HepG2 (cell line): ENCODE results near the gene PEX5. TPM values are rescaled to one million over a fixed set of nuclear protein-coding genes. Genes with fewer than 3 reads are reported as not detected.

Experiments used
- ATAC-seq: fragments of 200-7000 bp; cut with Tn5 transposase; 3 replicates; pipeline ENCODE4 v1.9.1; 2020; ENCODE audit warnings: mild to moderate bottlenecking, moderate library complexity
- BruUV-seq: library from RNA; stranded (reverse); fragments of 400-500 nt; replicated peaks from 2 replicates; lab custom pipeline; 2021; lab: Mats Ljungman, UMichigan
- CTCF ChIA-PET: fragments of 300-600 bp; formaldehyde crosslinking; extraction: SDS; loops from one replicate; lab custom pipeline; 2021; ENCODE audit warnings: low total read pairs, inconsistent platforms, low intra/inter-chr PET ratio; lab: Yijun Ruan, JAX
- POLR2A ChIA-PET: fragments of 350-600 bp; sonication (Branson Sonifier 250); formaldehyde crosslinking; loops from one replicate; lab custom pipeline; 2020; ENCODE audit warnings: antibody characterized with exemption, inconsistent platforms; lab: Yijun Ruan, JAX
- DNase-seq: peaks from one replicate; pipeline ENCODE4 v3.0.0-alpha.2; 2015; ENCODE audit warnings: low spot score
- FAIRE-seq: peaks from 3 replicates; lab custom pipeline; 2011; peaks lifted over from hg19 to GRCh38; lab: Jason Lieb, UNC
- H2AFZ ChIP-seq: one replicate; pipeline ENCODE4 v1.6.1; 2011; ENCODE audit warnings: low read length, inconsistent platforms
- H3K27ac ChIP-seq: fragments of 300-600 bp; 3 replicates; pipeline ENCODE4 v1.8.0; 2011; ENCODE audit warnings: mixed run types, mild to moderate bottlenecking, mixed read lengths, low read length, inconsistent platforms; ENCODE audit not compliant: insufficient read depth; ENCODE audit errors: extremely low read length
- H3K27me3 ChIP-seq, 2 experiments: fragments of 200-600 bp in 1 of 2; 2 replicates in 1 of 2; 3 replicates in 1 of 2; pipeline versions ENCODE4 v1.6.0 to v1.8.0; 2011; ENCODE audit warnings: low read length in 2 of 2, mild to moderate bottlenecking in 2 of 2, moderate library complexity in 2 of 2, inconsistent platforms in 1 of 2; ENCODE audit not compliant: insufficient read depth in 2 of 2, control insufficient read depth in 1 of 2
- H3K36me3 ChIP-seq, 2 experiments: fragments of 200-600 bp in 1 of 2; replicated peaks in 1 of 2; 2 replicates in 1 of 2; 3 replicates in 1 of 2; pipeline versions ENCODE4 v1.5.1 to v1.8.0; 2011; ENCODE audit warnings: low read length in 2 of 2, inconsistent platforms in 1 of 2; ENCODE audit not compliant: insufficient read depth in 2 of 2, control insufficient read depth in 1 of 2
- H3K4me1 ChIP-seq: 2 replicates; pipeline ENCODE4 v1.5.1; 2012; ENCODE audit warnings: low read length, inconsistent platforms; ENCODE audit not compliant: insufficient read depth
- H3K4me2 ChIP-seq: 2 replicates; pipeline ENCODE4 v1.6.0; 2011; ENCODE audit warnings: low read depth, low read length, inconsistent platforms
- H3K4me3 ChIP-seq, 3 experiments: fragments of 200-600 bp in 1 of 3; sonication (generic), shearing (Covaris generic) in 1 of 3; replicated peaks in 1 of 3; 2 replicates each; pipeline ENCODE4 v1.5.1; 2011 to 2016; ENCODE audit warnings: low read length in 3 of 3, inconsistent platforms in 2 of 3, low read depth in 2 of 3, mild to moderate bottlenecking in 2 of 3, control low read depth in 1 of 3, mixed read lengths in 1 of 3; ENCODE audit not compliant: insufficient read depth in 1 of 3
- H3K79me2 ChIP-seq: one replicate; pipeline ENCODE4 v1.6.1; 2011; ENCODE audit warnings: low read length, inconsistent platforms; ENCODE audit not compliant: insufficient read depth
- H3K9ac ChIP-seq: 2 replicates; pipeline ENCODE4 v1.6.0; 2011; ENCODE audit warnings: mild to moderate bottlenecking, low read depth, low read length, inconsistent platforms; ENCODE audit not compliant: insufficient read depth
- H3K9me3 ChIP-seq: 2 replicates; pipeline ENCODE4 v1.5.1; 2012; ENCODE audit warnings: mild to moderate bottlenecking, low read length
- H4K20me1 ChIP-seq: 2 replicates; pipeline ENCODE4 v1.6.0; 2011; ENCODE audit warnings: inconsistent platforms, mild to moderate bottlenecking, low read length, moderate library complexity; ENCODE audit not compliant: insufficient read depth
- BCL3 ChIP-seq: sonication (generic); formaldehyde crosslinking; IDR thresholded peaks from 2 replicates; pipeline ENCODE4 v1.5.1; 2020; ENCODE audit warnings: mild to moderate bottlenecking, missing genetic modification reagents, moderate library complexity
- CERS6 ChIP-seq: sonication (generic); formaldehyde crosslinking; IDR thresholded peaks from 2 replicates; pipeline ENCODE4 v1.5.0; 2020; ENCODE audit warnings: missing genetic modification reagents
- DDIT3 ChIP-seq: sonication (generic); formaldehyde crosslinking; IDR thresholded peaks from 2 replicates; pipeline ENCODE4 v1.4.0; 2020; ENCODE audit warnings: mild to moderate bottlenecking, missing genetic modification reagents
- HOMEZ ChIP-seq: IDR thresholded peaks from 2 replicates; pipeline ENCODE4 v1.6.1; 2016; ENCODE audit warnings: low read depth
- PRPF4 ChIP-seq: fragments of 200-400 bp; formaldehyde crosslinking; IDR thresholded peaks from 2 replicates; pipeline ENCODE4 v1.6.1; 2016; ENCODE audit warnings: low read length, low read depth; ENCODE audit not compliant: poor library complexity, severe bottlenecking
- RERE ChIP-seq: IDR thresholded peaks from 2 replicates; pipeline ENCODE4 v1.6.1; 2016; ENCODE audit warnings: low read depth, missing genetic modification reagents, missing compliant biosample characterization
- ZBTB49 ChIP-seq: sonication (generic); formaldehyde crosslinking; IDR thresholded peaks from 2 replicates; pipeline ENCODE4 v1.4.0; 2020; ENCODE audit warnings: missing genetic modification reagents, borderline replicate concordance
- ZNF331 ChIP-seq: sonication (generic); formaldehyde crosslinking; IDR thresholded peaks from 2 replicates; pipeline ENCODE4 v1.4.0; 2020; ENCODE audit warnings: missing genetic modification reagents
- ZNF766 ChIP-seq: sonication (generic); formaldehyde crosslinking; IDR thresholded peaks from 2 replicates; pipeline ENCODE4 v1.5.0; 2020; ENCODE audit warnings: missing genetic modification reagents, borderline replicate concordance
- ZSCAN9 ChIP-seq: IDR thresholded peaks from 2 replicates; pipeline ENCODE4 v1.6.1; 2016; ENCODE audit warnings: borderline replicate concordance
- WGBS: methylation state at CpG from one replicate; pipeline ENCODE4 v1.1.6; 2017; ENCODE audit warnings: low lambda C conversion rate; 5-methylcytosine and 5-hydroxymethylcytosine counted together
- in situ Hi-C: cut with HindIII; loops from 2 replicates; pipeline ENCODE4 v1.10.0; 2017; ENCODE audit warnings: low pct_unique_long_range_greater_than_20kb; ENCODE audit not compliant: extremely low pct_ligation_motif_present
- intact Hi-C: fragments of 100-400 bp; cut with micrococcal nuclease; formaldehyde crosslinking; loops from one replicate; pipeline ENCODE4 v1.10.0; 2022; ENCODE audit not compliant: unreplicated experiment
- polyA plus RNA-seq, 8 experiments: library from polyadenylated mRNA; depleted of rRNA in 3 of 8; stranded (reverse) in 7 of 8; unstranded in 1 of 8; fragments of >200 nt; fragmentation: Illumina TruSeq in 4 of 8; extraction: Trizol in 4 of 8; gene quantifications; 2 replicates each; pipeline versions ENCODE4 v1.2.1 to v1.2.3, GENCODE V29; 2011 to 2016; ENCODE audit warnings: low read depth in 4 of 8, missing spikeins in 1 of 8, mixed read lengths in 1 of 8; ENCODE audit not compliant: insufficient read depth in 1 of 8
- total RNA-seq, 5 experiments: library from RNA; depleted of rRNA; stranded (reverse); fragments of >200 nt; fragmentation: Illumina TruSeq; extraction: Trizol; gene quantifications; 2 replicates each; pipeline ENCODE4 v1.2.3, GENCODE V29; 2016; ENCODE audit warnings: low read depth in 1 of 5

The PEX5 gene
- total and polyA plus RNA-seq, 2 of the 13 experiments (the other 11 are each of a cell fraction or from before 2014, with no cell fraction given) = 16.4 to 29.0 TPM

GRCh38 chr12:7180685-7181084 is 8.8 kb upstream of the PEX5 start:
- WGBS = 40% methylated on average over 1 of the region's 1 CpG
- no peaks in the 10 kb centered on the region for H3K9me3 ChIP-seq
- H3K27ac ChIP-seq = no peak overlapping the region
- DNase-seq = no peak
- no peaks in the 10 kb centered on the region for H3K36me3 ChIP-seq
- H3K4me2 ChIP-seq = no peak overlapping the region
- FAIRE-seq = no peak
- H2AFZ ChIP-seq = no peak overlapping the region
- POLR2A ChIA-PET = no interaction called here
- ATAC-seq = no peak
- TF ChIP-seq HOMEZ (CRISPR knock-in tag) = no peak
- no peak for TF ChIP-seq ZNF331
- TF ChIP-seq DDIT3 (CRISPR knock-in tag) = no peak
- no peak for TF ChIP-seq BCL3
- TF ChIP-seq ZBTB49 = no peak
- no peak for TF ChIP-seq CERS6 (CRISPR knock-in tag)
- TF ChIP-seq PRPF4 = no peak
- no peak for TF ChIP-seq ZNF766
- TF ChIP-seq ZSCAN9 = no peak
- no peak for TF ChIP-seq RERE (CRISPR knock-in tag)
- TF ChIP-seq, all 625 proteins: peak for 0
- intact Hi-C loops = no loop called here
- no peaks in the 10 kb centered on the region for H3K4me1 ChIP-seq
- CTCF ChIA-PET = no interaction called here
- no peak overlapping the region for H3K4me3 ChIP-seq
- H3K27me3 ChIP-seq = no peaks in the 10 kb centered on the region
- no peaks in the 10 kb centered on the region for H3K79me2 ChIP-seq
- no peaks in the 10 kb centered on the region for H4K20me1 ChIP-seq
- in situ Hi-C loops = no loop called here
- H3K9ac ChIP-seq = no peak overlapping the region
- BruUV-seq = no TSS peak
